HG02970 (cell line): Measurements from ENCODE around the gene ZNF799.
"Not testable (repeated sequence)": the region's sequence is repeated elsewhere in the genome, so short reads cannot be mapped to it uniquely, and the experiment has no call there.

ENCODE experiments used
- ATAC-seq: cut with Tn5 transposase; IDR thresholded peaks from one replicate; pipeline ENCODE4 v1.9.1; 2021; ENCODE audit warnings: mild to moderate bottlenecking, moderate library complexity, moderate number of reproducible peaks; ENCODE audit not compliant: unreplicated experiment, low FRiP score

The ZNF799 gene

DNA sequence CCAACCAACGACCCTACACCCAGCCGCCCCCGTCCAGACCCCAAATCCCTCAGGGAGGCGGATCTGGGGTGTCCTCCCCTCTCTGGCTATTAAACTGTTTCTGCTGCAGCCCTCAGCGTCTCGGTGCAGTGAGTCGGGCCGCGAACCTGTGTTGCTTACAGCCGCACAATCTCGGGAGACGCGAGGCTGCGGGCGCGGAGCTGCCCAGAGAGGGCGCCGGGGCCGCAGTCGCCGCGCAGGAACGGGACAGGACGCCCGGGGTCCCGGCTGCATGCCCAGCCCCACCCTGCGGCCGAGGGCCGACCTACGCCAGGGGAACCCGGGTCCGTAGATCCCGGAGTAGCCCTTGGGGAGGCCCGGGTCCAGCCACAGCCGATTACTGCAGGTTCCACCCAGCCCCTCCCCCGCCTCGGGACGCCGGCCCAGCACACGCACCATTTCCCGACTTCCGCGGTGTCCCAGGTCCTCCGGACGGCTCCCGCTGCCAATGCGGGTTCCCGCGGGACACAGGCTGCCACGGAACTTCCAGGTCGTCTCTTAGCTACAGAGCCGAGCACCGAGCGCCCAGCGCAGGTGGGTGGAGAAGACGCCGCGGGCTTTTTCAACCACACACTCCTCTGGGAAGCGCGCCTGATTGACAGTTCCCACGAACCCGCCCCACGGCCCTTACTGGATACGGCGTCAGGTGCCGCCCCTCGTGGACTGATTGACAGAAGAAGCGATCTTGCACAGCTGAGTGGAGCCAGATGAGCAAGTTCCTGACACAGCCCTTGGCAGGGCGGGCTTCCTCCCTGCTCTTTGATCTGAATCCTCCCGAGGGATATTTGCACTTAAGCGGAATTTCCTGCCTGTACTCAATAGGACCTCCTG, at the start of gene ZNF799:
Gene ZNF799 (minus strand): TSS at position 639 of the 870 bp plus-strand sequence. CDS start 201 bp downstream, at position 438.
- peak; percentile 62 for ATAC-seq

- ATAC-seq, result no peak
Observed at GRCh38 chr19:12450844-12451243, 49.8 kb upstream of the ZNF799 start.

DNA sequence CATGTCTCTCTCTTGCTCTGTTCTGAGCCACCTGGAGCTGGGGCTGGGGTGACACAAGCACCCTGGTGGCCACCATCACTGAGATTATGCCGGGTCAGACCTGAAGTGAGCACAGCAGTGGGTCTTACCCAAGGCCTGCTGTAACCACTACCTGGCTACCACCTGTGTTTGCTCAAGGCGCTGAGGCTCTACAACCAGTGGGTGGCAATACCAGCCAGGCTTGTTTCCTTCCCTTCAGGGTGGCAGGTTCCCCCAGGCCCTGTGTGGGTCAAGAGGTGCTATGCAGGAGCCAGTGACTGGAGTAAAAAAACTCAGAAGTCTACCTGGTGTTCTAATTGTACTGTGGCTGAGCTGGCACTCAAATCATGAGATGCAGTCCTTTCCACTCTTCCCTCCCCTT, 47.7 kb upstream of the ZNF799 start:
- ATAC-seq, result no peak

DNA sequence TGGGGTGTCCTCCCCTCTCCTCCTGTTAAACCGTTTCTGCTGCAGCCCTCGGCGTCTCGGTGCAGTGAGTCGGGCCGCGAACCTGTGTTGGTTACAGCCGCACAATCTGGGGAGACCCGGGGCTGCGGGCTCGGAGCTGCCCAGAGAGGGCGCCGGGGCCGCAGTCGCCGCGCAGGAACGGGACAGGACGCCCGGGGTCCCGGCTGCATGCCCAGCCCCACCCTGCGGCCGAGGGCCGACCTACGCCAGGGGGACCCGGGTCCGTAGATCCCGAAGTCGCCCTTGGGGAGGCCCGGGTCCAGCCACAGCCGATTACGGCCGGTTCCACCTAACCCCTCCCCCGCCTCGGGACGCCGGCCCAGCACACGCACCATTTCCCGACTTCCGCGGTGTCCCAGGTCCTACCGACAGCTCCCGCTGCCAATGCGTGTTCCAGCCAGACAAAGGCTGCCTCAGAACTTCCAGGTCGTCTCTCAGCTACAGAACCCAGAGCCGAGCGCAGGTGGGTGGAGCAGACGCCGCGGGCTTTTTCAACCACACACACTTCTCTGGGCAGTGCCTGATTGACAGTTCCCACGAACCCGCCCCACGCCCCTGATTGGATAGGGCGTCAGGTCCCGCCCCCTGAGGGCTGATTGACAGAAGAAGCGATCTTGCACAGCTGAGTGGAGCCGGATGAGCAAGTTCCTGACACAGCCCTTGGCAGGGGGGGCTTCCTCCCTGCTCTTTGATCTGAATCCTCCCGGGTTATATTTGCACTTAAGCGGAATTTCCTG, 39.7 kb upstream of the ZNF799 start, which contains the start of gene ZNF443:
Gene ZNF443 (minus strand): TSS at position 481 of the 776 bp plus-strand sequence. CDS start 107 bp downstream, at position 374.
- peak; percentile 83 for ATAC-seq

DNA sequence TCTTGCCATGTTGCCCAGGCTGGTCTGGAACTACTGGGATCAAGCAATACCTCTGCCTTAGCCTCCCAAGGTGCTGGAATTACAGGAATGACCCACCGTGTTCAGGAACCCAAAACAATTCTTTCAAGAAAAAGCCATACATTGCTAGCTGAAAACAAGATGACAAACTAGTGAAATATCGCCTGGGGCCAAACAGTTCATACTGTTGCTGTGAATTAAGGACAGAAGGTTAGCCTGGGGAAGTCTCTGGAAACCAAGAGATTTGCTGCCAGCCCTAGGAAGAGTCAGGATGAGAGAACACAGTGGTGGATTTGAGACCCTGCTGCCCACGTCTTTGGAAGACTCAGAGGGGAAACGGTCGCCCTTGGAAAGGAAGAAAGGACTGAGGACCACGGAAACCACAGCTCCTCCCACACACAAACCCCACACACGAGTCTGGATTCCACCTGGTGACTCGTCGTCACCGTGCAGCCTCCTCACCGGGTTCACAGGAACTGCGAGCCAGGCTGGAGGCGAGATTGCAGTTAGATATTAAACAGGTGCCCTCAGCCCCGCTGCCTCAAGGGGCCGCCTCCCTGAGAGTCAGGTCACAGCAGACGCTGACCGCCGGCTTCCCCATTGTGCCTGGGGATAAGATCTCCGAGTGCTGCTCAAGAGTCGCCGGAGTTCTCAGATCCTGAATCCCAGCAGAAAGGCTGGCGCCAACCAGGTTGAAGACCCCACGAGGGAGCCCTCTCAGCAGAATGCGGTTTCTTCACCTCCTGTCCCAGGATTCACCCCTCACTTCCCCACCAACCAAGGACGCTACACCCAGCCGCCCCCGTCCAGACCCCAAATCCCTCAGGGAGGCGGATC, 38.8 kb upstream of the ZNF799 start:
- ATAC-seq, result peak; percentile 37

DNA sequence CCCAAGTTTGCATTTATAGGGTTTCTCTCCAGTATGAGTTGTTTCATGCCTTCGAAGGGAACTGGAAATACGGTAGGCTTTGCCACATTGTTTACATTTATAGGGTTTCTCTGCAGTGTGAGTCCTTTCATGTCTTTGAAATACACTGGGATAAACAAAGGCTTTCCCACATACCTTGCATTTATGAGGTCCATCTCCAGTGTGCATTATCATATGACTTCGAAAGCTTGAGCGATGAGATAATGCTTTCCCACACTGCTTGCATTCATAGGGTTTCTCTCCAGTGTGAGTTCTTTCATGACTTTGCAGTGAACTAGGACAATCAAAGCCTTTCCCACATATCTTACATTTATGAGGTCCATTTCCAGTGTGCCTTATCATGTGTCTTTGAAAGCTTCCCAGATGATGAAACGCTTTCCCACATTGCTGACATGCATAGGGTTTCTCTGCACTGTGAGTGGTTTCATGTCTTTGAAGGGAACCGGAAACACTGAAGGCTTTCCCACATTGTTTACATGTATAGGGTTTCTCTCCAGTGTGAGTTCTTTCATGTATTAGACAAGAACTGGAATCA, 29.7 kb upstream of the ZNF799 start:
- not testable (repeated sequence) for ATAC-seq

DNA sequence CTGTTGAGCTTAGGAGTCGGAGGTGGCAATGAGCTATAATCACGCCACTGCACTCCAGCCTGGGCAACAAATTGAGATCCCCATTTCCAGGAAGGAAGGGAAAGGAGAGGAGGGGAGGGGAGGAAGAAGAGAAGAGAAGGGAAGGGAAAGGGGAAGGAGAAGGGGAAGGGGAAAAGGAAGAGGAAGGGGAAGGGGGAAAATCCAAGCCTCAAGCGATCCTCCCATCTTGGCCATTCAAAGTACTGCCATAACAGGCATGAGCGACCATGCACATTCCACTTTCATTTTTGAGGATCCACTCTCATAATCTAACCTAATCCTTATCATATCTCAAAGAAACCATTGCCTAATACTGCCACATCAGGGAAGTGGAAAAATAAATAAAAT, 24.8 kb upstream of the ZNF799 start:
- ATAC-seq, result no peak

DNA sequence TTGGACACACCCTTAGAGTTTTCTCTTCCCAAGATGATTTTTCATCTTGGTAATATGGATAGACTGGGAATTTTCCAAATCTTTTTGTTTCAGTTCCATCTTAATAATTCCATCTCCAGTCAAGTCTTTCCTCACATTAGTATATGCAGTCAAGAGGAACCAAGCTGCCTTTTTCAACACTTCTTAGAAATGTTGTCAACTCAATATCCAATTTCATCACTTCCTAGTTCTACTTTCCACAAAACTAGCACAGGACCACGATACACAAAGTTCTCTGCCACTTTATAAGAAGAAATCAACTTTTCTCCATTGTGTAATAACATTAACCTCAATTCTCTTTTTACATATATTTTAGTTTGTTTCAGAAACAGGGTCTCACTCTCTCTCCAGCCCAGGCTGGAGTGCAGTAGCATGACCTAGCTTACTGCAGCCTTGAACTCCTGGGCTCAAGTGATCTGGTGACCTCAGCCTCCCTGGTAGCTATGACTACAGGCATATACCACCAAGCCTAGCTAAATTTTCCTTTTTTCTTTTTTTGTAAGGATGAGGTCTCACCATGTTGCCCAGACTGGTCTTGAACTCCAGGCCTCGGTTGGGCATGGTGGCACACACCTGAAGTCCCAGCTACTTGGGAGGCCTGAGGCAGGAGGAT, 24.3 kb upstream of the ZNF799 start:
- ATAC-seq, result no peak

GRCh38 chr19:12417273-12417672, 16.2 kb upstream of the ZNF799 start:
- not testable (repeated sequence) for ATAC-seq

DNA sequence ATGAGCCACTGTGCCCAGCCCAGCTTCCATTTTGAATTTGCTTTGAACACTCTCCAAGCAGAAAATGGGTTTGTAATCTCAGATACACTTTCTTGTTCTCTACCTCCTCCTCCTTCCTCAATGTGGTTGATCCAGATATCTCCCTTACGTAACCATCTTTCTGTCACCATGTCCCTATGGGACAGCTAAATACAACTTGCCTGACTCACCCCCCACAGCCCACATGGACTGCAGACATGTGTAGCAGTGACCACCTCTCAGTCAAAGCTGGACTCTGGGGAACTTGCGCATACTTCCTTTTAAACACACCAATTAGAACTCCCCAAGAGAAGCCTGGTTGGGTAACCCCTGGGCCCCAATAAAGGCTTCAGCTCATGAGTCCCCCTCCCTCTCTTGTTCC, 10.8 kb upstream of the ZNF799 start:
- ATAC-seq, result no peak

- ATAC-seq, result peak; percentile 53
Observed at GRCh38 chr19:12399901-12400632, 1.0 kb downstream of the ZNF799 start.

GRCh38 chr19:12391148-12391547, 9.9 kb downstream of the ZNF799 start:
- ATAC-seq, result not testable (repeated sequence)

GRCh38 chr19:12386365-12386764, 14.7 kb downstream of the ZNF799 start:
- not testable (repeated sequence) for ATAC-seq

- no peak for ATAC-seq
Observed at GRCh38 chr19:12380444-12380737, 20.7 kb downstream of the ZNF799 start.

- ATAC-seq, result no peak
Observed at GRCh38 chr19:12379732-12380443, 21.2 kb downstream of the ZNF799 start.

DNA sequence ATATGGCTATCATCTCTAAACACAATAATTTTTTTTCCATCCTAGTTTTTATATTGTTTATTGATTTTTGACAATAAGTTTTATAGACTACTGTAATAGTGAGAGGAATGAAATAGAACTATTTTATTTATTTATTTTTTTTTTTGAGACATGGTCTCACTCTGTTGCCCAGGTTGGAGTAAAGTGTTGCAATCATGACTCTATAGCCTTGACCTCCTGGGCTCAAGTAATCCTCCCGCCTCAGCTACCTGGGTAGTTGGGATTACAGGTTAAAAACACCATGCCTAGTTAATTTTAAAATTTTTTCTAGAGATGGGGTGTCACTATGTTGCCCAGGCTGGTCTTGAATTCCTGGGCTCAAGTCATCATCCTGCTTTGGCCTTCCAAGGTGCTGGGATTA, 27.0 kb downstream of the ZNF799 start:
- ATAC-seq, result no peak

- peak; percentile 85 for ATAC-seq
Observed at GRCh38 chr19:12365236-12366162, 35.6 kb downstream of the ZNF799 start, which contains the start of gene ZNF442. ZNF442 (minus strand) TSS chr19:12365683; CDS start chr19:12363631, 2,052 bp downstream.
